Endothelial cell of umbilical vein (primary cell): ENCODE data around the gene DCLK1. TPM values are rescaled to one million over a fixed set of nuclear protein-coding genes. Genes with fewer than 3 reads are reported as not detected.
A peak's percentile ranks its signal among the peaks of the same experiment; 100 is the strongest.

Experiments used
- BruUV-seq: library from RNA; stranded (reverse); fragments of 400-500 nt; replicated peaks from 2 replicates; lab custom pipeline; 2021; lab: Mats Ljungman, UMichigan
- CTCF ChIA-PET: fragments of 300-600, 350-600 bp; sonication (Branson Sonifier 250); formaldehyde crosslinking; loops from one replicate; lab custom pipeline; 2021; ENCODE audit warnings: antibody characterized with exemption, inconsistent platforms; lab: Charles Lee
- POLR2A ChIA-PET: fragments of 300-600, 350-600 bp; sonication (Branson Sonifier 250); formaldehyde crosslinking; loops from one replicate; lab custom pipeline; 2021; ENCODE audit warnings: antibody characterized with exemption, inconsistent platforms; lab: Charles Lee
- DNase-seq: peaks from one replicate; pipeline ENCODE4 v3.0.0-alpha.2; 2011; ENCODE audit warnings: low read depth, low spot score
- FAIRE-seq: peaks from 2 replicates; lab custom pipeline; 2011; peaks lifted over from hg19 to GRCh38; lab: Jason Lieb, UNC
- H2AFZ ChIP-seq: 2 replicates; pipeline ENCODE4 v1.6.0; 2012; ENCODE audit warnings: low read depth, low read length, control low read depth, inconsistent platforms
- H3K27ac ChIP-seq: 2 replicates; pipeline ENCODE4 v1.5.1; 2011; ENCODE audit warnings: low read depth, mild to moderate bottlenecking, control low read depth, low read length, moderate library complexity; ENCODE audit not compliant: insufficient read depth
- H3K27me3 ChIP-seq, 2 experiments: 2 replicates each; pipeline versions ENCODE4 v1.6.0 to v1.6.1; 2011; ENCODE audit warnings: low read length in 2 of 2, mixed read lengths in 1 of 2; ENCODE audit not compliant: control insufficient read depth in 2 of 2, insufficient read depth in 2 of 2
- H3K36me3 ChIP-seq, 2 experiments: 2 replicates in 1 of 2; 3 replicates in 1 of 2; pipeline ENCODE4 v1.5.1; 2011; ENCODE audit warnings: low read length in 2 of 2, mild to moderate bottlenecking in 1 of 2, moderate library complexity in 1 of 2; ENCODE audit not compliant: control insufficient read depth in 2 of 2, insufficient read depth in 2 of 2; ENCODE audit errors: extremely low read depth in 1 of 2
- H3K4me1 ChIP-seq: 3 replicates; pipeline ENCODE4 v1.5.1; 2011; ENCODE audit warnings: mild to moderate bottlenecking, low read length; ENCODE audit not compliant: control insufficient read depth, insufficient read depth; ENCODE audit errors: extremely low read depth
- H3K4me2 ChIP-seq: 2 replicates; pipeline ENCODE4 v1.6.1; 2011; ENCODE audit warnings: low read length, control low read depth, mixed read lengths; ENCODE audit not compliant: insufficient read depth
- H3K4me3 ChIP-seq, 3 experiments: fragments of 200-600 bp in 1 of 3; sonication (generic), shearing (Covaris generic) in 1 of 3; replicated peaks in 1 of 3; 2 replicates each; pipeline ENCODE4 v1.5.1; 2011 to 2016; ENCODE audit warnings: control low read depth in 3 of 3, low read length in 3 of 3, mild to moderate bottlenecking in 2 of 3, inconsistent platforms in 1 of 3, low read depth in 1 of 3, moderate library complexity in 1 of 3; ENCODE audit not compliant: insufficient read depth in 1 of 3
- H3K79me2 ChIP-seq: 2 replicates; pipeline ENCODE4 v1.6.0; 2012; ENCODE audit warnings: low read length, inconsistent platforms; ENCODE audit not compliant: control insufficient read depth, insufficient read depth
- H3K9ac ChIP-seq: replicated peaks from 2 replicates; pipeline ENCODE3; 2011; ENCODE audit warnings: low read length, control low read depth; ENCODE audit not compliant: insufficient read depth; ENCODE audit errors: extremely low read depth
- H3K9me1 ChIP-seq: replicated peaks from 3 replicates; pipeline ENCODE4 v1.6.0; 2011; ENCODE audit warnings: mild to moderate bottlenecking, low read length; ENCODE audit not compliant: control insufficient read depth, insufficient read depth; ENCODE audit errors: extremely low read depth
- H3K9me3 ChIP-seq: replicated peaks from 2 replicates; pipeline ENCODE4 v1.5.1; 2012; ENCODE audit warnings: low read length, inconsistent platforms; ENCODE audit not compliant: control insufficient read depth, insufficient read depth
- H4K20me1 ChIP-seq: replicated peaks from 2 replicates; pipeline ENCODE3; 2011; ENCODE audit warnings: mild to moderate bottlenecking, low read length; ENCODE audit not compliant: control insufficient read depth, insufficient read depth; ENCODE audit errors: extremely low read depth
- EZH2 ChIP-seq: IDR thresholded peaks from 2 replicates; pipeline ENCODE4 v1.6.1; 2012; ENCODE audit warnings: borderline replicate concordance, low read depth, mild to moderate bottlenecking, moderate library complexity, low read length, inconsistent platforms; ENCODE audit not compliant: severe bottlenecking
- FOS ChIP-seq: IDR thresholded peaks from 2 replicates; pipeline ENCODE4 v1.6.1; 2011; ENCODE audit warnings: mild to moderate bottlenecking, low read length, moderate library complexity, borderline replicate concordance; ENCODE audit not compliant: insufficient read depth
- MYC ChIP-seq: IDR thresholded peaks from one replicate; pipeline ENCODE4 v1.6.1; 2011; ENCODE audit warnings: mild to moderate bottlenecking, low read depth, low read length
- POLR2A ChIP-seq: IDR thresholded peaks from 2 replicates; pipeline ENCODE4 v1.6.1; 2012; ENCODE audit warnings: low read depth, mild to moderate bottlenecking, control low read depth, low read length
- POLR2AphosphoS5 ChIP-seq: IDR thresholded peaks from 2 replicates; pipeline ENCODE4 v1.6.1; 2012; ENCODE audit warnings: low read depth, mild to moderate bottlenecking, control low read depth, low read length, moderate library complexity; ENCODE audit not compliant: insufficient read depth
- dilution Hi-C: fragments of 300-500 bp; cut with MboI; formaldehyde crosslinking; loops from one replicate; pipeline ENCODE4 v1.15.0; 2019; ENCODE audit warnings: low sequenced_read_pairs; ENCODE audit not compliant: extremely low pct_ligation_motif_present
- intact Hi-C: fragments of 100-400 bp; cut with micrococcal nuclease; formaldehyde crosslinking; loops from one replicate; pipeline ENCODE4 v1.10.0; 2022
- polyA plus RNA-seq, 4 experiments: library from polyadenylated mRNA; depleted of rRNA in 3 of 4; stranded (reverse) in 3 of 4; unstranded in 1 of 4; fragments of >200 nt; gene quantifications; 2 replicates each; pipeline versions ENCODE4 v1.2.1 to v1.2.3, GENCODE V29; 2011 to 2012; ENCODE audit warnings: missing spikeins in 1 of 4
- total RNA-seq: library from RNA; stranded (reverse); gene quantifications from 2 replicates; pipeline ENCODE4 v1.2.3, GENCODE V29; 2021
- TF ChIP-seq, protein P1 (sequence below): IDR thresholded peaks from 2 replicates; pipeline ENCODE4 v1.6.1; 2011; ENCODE audit not compliant: insufficient read depth, insufficient read length
- TF ChIP-seq, protein P2 (sequence below), 2 donors: IDR thresholded peaks; 1 replicate in 1 of 2; 2 replicates in 1 of 2; pipeline ENCODE4 v1.5.1; 2011; ENCODE audit warnings: low read length in 2 of 2, mild to moderate bottlenecking in 2 of 2, moderate library complexity in 2 of 2, control low read depth in 1 of 2, inconsistent platforms in 1 of 2, low read depth in 1 of 2; ENCODE audit not compliant: insufficient read depth in 1 of 2; ENCODE audit errors: extremely low read depth in 1 of 2

The DCLK1 gene
- total and polyA plus RNA-seq, 2 donors (not counting 3 experiments of a cell fraction or from before 2014, with no cell fraction given): 0.28 to 3.9 TPM

DNA sequence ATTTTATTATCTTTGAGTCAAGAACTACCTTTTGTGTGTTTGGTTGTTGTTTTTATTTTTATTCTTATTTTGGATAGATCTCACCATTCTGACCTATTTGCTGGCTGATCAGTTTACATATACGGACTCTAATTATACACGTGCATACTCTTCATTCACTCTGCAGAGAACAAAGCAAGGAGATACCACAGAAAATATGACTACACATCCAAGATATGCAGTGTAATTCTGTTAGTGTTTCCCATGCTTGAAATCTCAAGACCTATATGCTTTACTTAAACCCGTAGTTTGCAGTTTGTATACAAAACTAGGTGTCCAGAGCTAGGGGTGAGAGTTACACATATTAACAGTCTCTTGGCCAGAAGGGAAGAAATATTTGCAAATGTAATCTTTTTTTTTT, 205.5 kb downstream of the DCLK1 start:
- no peak overlapping the region for H3K27ac ChIP-seq
- DNase-seq (no peak), FAIRE-seq (no peak)
- H3K27me3 ChIP-seq: no peaks in the 10 kb centered on the region
- ChIA-PET CTCF (interaction anchor here (1.4 kb wide), 1 partner anchor 136 kb away, joined by 4 read pairs; no protein-coding TSS in a partner anchor), POLR2A (no interaction called here)
- TF ChIP-seq, protein P1, sequence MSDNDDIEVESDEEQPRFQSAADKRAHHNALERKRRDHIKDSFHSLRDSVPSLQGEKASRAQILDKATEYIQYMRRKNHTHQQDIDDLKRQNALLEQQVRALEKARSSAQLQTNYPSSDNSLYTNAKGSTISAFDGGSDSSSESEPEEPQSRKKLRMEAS: no peak
- TF ChIP-seq MYC: no peak
- TF ChIP-seq POLR2A: no peak
- TF ChIP-seq POLR2AphosphoS5: no peak
- TF ChIP-seq EZH2: no peak
- no peaks in the 10 kb centered on the region for H3K36me3 ChIP-seq
- no peaks in the 10 kb centered on the region for H3K79me2 ChIP-seq
- H3K9ac ChIP-seq: no peak overlapping the region
- dilution Hi-C loops (no loop called here), intact Hi-C loops (no loop called here)
- H3K9me1 ChIP-seq: no peaks in the 10 kb centered on the region
- no TSS peak for BruUV-seq
- no peak overlapping the region for H2AFZ ChIP-seq
- H3K4me3 ChIP-seq: no peak overlapping the region
- H3K4me2 ChIP-seq: no peak overlapping the region
- H4K20me1 ChIP-seq: no peaks in the 10 kb centered on the region
- H3K4me1 ChIP-seq: peaks cover 3% of the 10 kb centered on the region
- H3K9me3 ChIP-seq: no peaks in the 10 kb centered on the region

DNA sequence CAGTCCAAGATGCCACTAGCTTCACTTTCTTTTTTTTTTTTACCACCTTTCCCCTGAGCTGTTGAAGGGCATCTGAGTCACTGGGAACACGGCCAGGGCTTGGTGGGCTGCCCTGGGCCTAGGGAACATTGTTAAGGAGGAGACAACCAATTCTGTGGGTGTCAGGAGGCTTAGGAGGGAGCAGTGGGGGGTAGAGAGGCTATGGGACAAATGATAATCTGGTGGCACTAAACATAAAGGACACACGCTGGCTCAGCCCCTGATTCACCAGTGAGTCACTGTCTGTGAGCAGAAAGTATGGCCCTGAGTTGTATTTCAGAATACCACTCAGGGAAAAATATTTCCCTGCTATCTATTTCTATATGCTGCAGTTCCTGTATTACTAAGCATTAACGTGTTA, 207.8 kb downstream of the DCLK1 start:
- FAIRE-seq (peak; percentile 24), DNase-seq (peak; percentile 19)
- peaks cover 3% of the 10 kb centered on the region for H3K4me1 ChIP-seq
- no peaks in the 10 kb centered on the region for H4K20me1 ChIP-seq
- H3K36me3 ChIP-seq: no peaks in the 10 kb centered on the region
- H3K4me3 ChIP-seq: no peak overlapping the region
- no peaks in the 10 kb centered on the region for H3K79me2 ChIP-seq
- no peaks in the 10 kb centered on the region for H3K27me3 ChIP-seq
- H3K9me1 ChIP-seq: no peaks in the 10 kb centered on the region
- ChIA-PET POLR2A (no interaction called here), CTCF (no interaction called here)
- dilution Hi-C loops (no loop called here), intact Hi-C loops (no loop called here)
- BruUV-seq: no TSS peak
- H3K9me3 ChIP-seq: no peaks in the 10 kb centered on the region
- no peak overlapping the region for H3K9ac ChIP-seq
- H2AFZ ChIP-seq: no peak overlapping the region
- no peak overlapping the region for H3K27ac ChIP-seq
- no peak overlapping the region for H3K4me2 ChIP-seq
- TF ChIP-seq FOS (peak; percentile 81), POLR2AphosphoS5 (no peak)
- TF ChIP-seq, protein P2, sequence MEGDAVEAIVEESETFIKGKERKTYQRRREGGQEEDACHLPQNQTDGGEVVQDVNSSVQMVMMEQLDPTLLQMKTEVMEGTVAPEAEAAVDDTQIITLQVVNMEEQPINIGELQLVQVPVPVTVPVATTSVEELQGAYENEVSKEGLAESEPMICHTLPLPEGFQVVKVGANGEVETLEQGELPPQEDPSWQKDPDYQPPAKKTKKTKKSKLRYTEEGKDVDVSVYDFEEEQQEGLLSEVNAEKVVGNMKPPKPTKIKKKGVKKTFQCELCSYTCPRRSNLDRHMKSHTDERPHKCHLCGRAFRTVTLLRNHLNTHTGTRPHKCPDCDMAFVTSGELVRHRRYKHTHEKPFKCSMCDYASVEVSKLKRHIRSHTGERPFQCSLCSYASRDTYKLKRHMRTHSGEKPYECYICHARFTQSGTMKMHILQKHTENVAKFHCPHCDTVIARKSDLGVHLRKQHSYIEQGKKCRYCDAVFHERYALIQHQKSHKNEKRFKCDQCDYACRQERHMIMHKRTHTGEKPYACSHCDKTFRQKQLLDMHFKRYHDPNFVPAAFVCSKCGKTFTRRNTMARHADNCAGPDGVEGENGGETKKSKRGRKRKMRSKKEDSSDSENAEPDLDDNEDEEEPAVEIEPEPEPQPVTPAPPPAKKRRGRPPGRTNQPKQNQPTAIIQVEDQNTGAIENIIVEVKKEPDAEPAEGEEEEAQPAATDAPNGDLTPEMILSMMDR (IDR thresholded peaks at IDR 0.05; ENCODE audit: extremely low read depth in 1 of 2, insufficient read depth in 1 of 2, low read depth in 1 of 2, low read length in 2 of 2): no peak
